Adipocyte (in vitro differentiated cells): Measurements from ENCODE around the gene AGMO.

Experiments
- DNase-seq: peaks from one replicate; pipeline ENCODE4 v3.0.0-alpha.2; 2015; ENCODE audit warnings: low read depth
- H3K27me3 ChIP-seq: replicated peaks from 2 replicates; pipeline ENCODE4 v1.7.0; 2013; ENCODE audit warnings: mild to moderate bottlenecking, low read length, moderate library complexity; ENCODE audit not compliant: control insufficient read depth, insufficient read depth
- H3K36me3 ChIP-seq: 2 replicates; pipeline ENCODE4 v1.7.0; 2013; ENCODE audit warnings: low read length, mild to moderate bottlenecking, moderate library complexity; ENCODE audit not compliant: control insufficient read depth, insufficient read depth, severe bottlenecking
- H3K4me1 ChIP-seq: 2 replicates; pipeline ENCODE4 v1.7.0; 2013; ENCODE audit warnings: mild to moderate bottlenecking, low read length, moderate library complexity; ENCODE audit not compliant: control insufficient read depth, insufficient read depth
- H3K4me3 ChIP-seq: 2 replicates; pipeline ENCODE4 v1.7.0; 2013; ENCODE audit warnings: mild to moderate bottlenecking, low read length, moderate library complexity
- H3K9ac ChIP-seq: 2 replicates; pipeline ENCODE4 v1.7.0; 2013; ENCODE audit warnings: mild to moderate bottlenecking, low read length, moderate library complexity
- H3K9me3 ChIP-seq: 2 replicates; pipeline ENCODE4 v1.7.0; 2013; ENCODE audit warnings: mild to moderate bottlenecking, low read length, moderate library complexity; ENCODE audit not compliant: control insufficient read depth

The AGMO gene

GRCh38 chr7:15288741-15289140, 273.1 kb downstream of the AGMO start:
- Histone ChIP-seq H3K9me3 (no peaks in the 10 kb centered on the region), H3K9ac (no peak overlapping the region), H3K4me3 (no peak overlapping the region), H3K36me3 (no peaks in the 10 kb centered on the region), H3K27me3 (no peaks in the 10 kb centered on the region), H3K4me1 (no peaks in the 10 kb centered on the region)
- DNase-seq: no peak

GRCh38 chr7:15284396-15284795, 277.4 kb downstream of the AGMO start:
- no peak overlapping the region for H3K9ac ChIP-seq
- H3K9me3 ChIP-seq: peaks cover 15% of the 10 kb centered on the region
- DNase-seq: peak; percentile 8
- H3K4me1 ChIP-seq: peaks cover 9% of the 10 kb centered on the region
- H3K4me3 ChIP-seq: no peak overlapping the region
- H3K27me3 ChIP-seq: no peaks in the 10 kb centered on the region
- H3K36me3 ChIP-seq: no peaks in the 10 kb centered on the region

- H3K4me3 ChIP-seq: no peak overlapping the region
- H3K9me3 ChIP-seq: peaks cover 25% of the 10 kb centered on the region
- H3K36me3 ChIP-seq: no peaks in the 10 kb centered on the region
- no peak overlapping the region for H3K9ac ChIP-seq
- H3K4me1 ChIP-seq: peaks cover 12% of the 10 kb centered on the region
- H3K27me3 ChIP-seq: no peaks in the 10 kb centered on the region
- DNase-seq: peak; percentile 33
Observed at GRCh38 chr7:15280078-15280733, 281.6 kb downstream of the AGMO start.

- DNase-seq: peak; percentile 8
Observed at GRCh38 chr7:15279640-15280039, 282.2 kb downstream of the AGMO start.

GRCh38 chr7:15257689-15258088, 304.1 kb downstream of the AGMO start:
- peaks cover 3% of the 10 kb centered on the region for H3K9me3 ChIP-seq
- no peak overlapping the region for H3K4me3 ChIP-seq
- H3K4me1 ChIP-seq: no peaks in the 10 kb centered on the region
- H3K27me3 ChIP-seq: no peaks in the 10 kb centered on the region
- H3K36me3 ChIP-seq: no peaks in the 10 kb centered on the region
- H3K9ac ChIP-seq: no peak overlapping the region
- DNase-seq: no peak

More at GRCh38 chr7:15279640-15280039, 282.2 kb downstream of the AGMO start:
- H3K9ac ChIP-seq: no peak overlapping the region
- H3K36me3 ChIP-seq: no peaks in the 10 kb centered on the region
- H3K27me3 ChIP-seq: no peaks in the 10 kb centered on the region
- peaks cover 25% of the 10 kb centered on the region for H3K9me3 ChIP-seq
- H3K4me1 ChIP-seq: peaks cover 12% of the 10 kb centered on the region
- H3K4me3 ChIP-seq: no peak overlapping the region

- Histone ChIP-seq H3K9me3 (peaks cover 3% of the 10 kb centered on the region), H3K36me3 (no peaks in the 10 kb centered on the region), H3K9ac (no peak overlapping the region), H3K4me3 (no peak overlapping the region), H3K4me1 (no peaks in the 10 kb centered on the region), H3K27me3 (no peaks in the 10 kb centered on the region)
- DNase-seq: no peak
Observed at GRCh38 chr7:15252181-15252580, 309.6 kb downstream of the AGMO start.

GRCh38 chr7:15248514-15248913, 313.3 kb downstream of the AGMO start:
- Histone ChIP-seq H3K9ac (no peak overlapping the region), H3K4me1 (no peaks in the 10 kb centered on the region), H3K27me3 (no peaks in the 10 kb centered on the region), H3K36me3 (no peaks in the 10 kb centered on the region), H3K4me3 (no peak overlapping the region), H3K9me3 (peaks cover 3% of the 10 kb centered on the region)
- DNase-seq: no peak

GRCh38 chr7:15245831-15246230, 316.0 kb downstream of the AGMO start:
- no peaks in the 10 kb centered on the region for H3K9me3 ChIP-seq
- H3K9ac ChIP-seq: no peak overlapping the region
- H3K4me3 ChIP-seq: no peak overlapping the region
- no peaks in the 10 kb centered on the region for H3K4me1 ChIP-seq
- DNase-seq: no peak
- no peaks in the 10 kb centered on the region for H3K36me3 ChIP-seq
- no peaks in the 10 kb centered on the region for H3K27me3 ChIP-seq

- no peak overlapping the region for H3K9ac ChIP-seq
- DNase-seq: peak; percentile 23
- no peaks in the 10 kb centered on the region for H3K27me3 ChIP-seq
- H3K4me3 ChIP-seq: no peak overlapping the region
- H3K36me3 ChIP-seq: no peaks in the 10 kb centered on the region
- H3K9me3 ChIP-seq: no peaks in the 10 kb centered on the region
- peaks cover 5% of the 10 kb centered on the region for H3K4me1 ChIP-seq
Observed at GRCh38 chr7:15239801-15240200, 322.0 kb downstream of the AGMO start.

GRCh38 chr7:15236952-15237351, 324.9 kb downstream of the AGMO start:
- Histone ChIP-seq H3K4me3 (no peak overlapping the region), H3K9me3 (no peaks in the 10 kb centered on the region), H3K4me1 (peaks cover 5% of the 10 kb centered on the region), H3K36me3 (no peaks in the 10 kb centered on the region), H3K27me3 (no peaks in the 10 kb centered on the region), H3K9ac (no peak overlapping the region)
- DNase-seq: no peak

GRCh38 chr7:15234431-15234830, 327.4 kb downstream of the AGMO start:
- Histone ChIP-seq H3K4me3 (no peak overlapping the region), H3K9ac (no peak overlapping the region), H3K4me1 (peaks cover 2% of the 10 kb centered on the region), H3K36me3 (no peaks in the 10 kb centered on the region), H3K9me3 (no peaks in the 10 kb centered on the region), H3K27me3 (no peaks in the 10 kb centered on the region)
- DNase-seq: no peak

GRCh38 chr7:15228831-15229230, 333.0 kb downstream of the AGMO start:
- H3K36me3 ChIP-seq: no peaks in the 10 kb centered on the region
- no peak for DNase-seq
- no peaks in the 10 kb centered on the region for H3K27me3 ChIP-seq
- no peak overlapping the region for H3K4me3 ChIP-seq
- no peak overlapping the region for H3K9ac ChIP-seq
- peaks cover 4% of the 10 kb centered on the region for H3K9me3 ChIP-seq
- H3K4me1 ChIP-seq: no peaks in the 10 kb centered on the region
